ENCODE results near the gene TCF7L1.

Gene TCF7L1

DNA sequence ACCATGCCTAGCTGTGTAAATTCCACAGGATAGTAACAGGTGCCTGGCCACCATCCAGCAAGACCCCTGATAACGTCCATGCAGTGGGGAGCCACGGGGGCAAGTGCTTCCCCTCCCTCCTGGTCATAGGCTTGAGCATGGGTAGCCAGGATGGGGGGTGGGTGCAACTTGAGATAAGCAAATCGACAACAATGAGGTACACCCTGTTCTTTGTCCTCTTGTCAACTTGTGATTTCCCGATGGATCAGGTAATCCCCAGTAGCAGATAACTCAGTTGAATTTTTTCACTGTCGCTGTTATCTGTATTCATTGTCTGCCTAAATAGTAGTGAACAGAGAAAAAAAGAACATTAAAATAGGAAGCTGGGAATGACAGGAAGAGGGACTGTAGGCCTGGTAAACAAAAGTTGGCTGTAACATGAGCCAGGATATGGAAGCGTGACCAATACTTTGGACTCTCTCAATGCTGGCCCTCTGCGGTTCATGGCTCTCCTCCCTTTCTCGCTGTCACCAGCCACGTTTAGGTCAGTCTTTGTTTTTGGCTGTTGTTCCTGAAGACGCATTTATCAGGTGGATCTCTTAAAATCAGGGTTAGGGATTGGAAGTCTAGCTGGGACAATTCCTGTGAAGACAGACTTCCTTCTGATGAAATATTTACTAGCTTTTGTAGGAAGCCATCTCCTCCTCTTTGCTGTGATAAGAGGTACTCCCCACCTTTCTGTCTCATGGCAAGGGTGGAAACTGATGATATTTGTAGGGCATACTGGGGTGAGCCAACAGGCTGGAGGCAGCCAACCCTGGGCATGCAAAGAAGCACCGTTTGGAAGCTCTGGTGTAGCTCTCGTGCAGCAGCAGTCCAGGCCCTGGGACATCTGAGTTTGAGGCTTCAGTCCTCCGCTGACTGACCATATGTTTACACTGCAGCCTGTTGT, 42.4 kb downstream of the TCF7L1 start:
- DNase-seq (ENCODE audit: low read depth in 1 of 2, low spot score in 1 of 2) = no peak
- Histone ChIP-seq H3K27ac (replicated peaks) (no peak overlapping the region), H3K27me3 (ENCODE audit: insufficient read depth, poor library complexity, severe bottlenecking) (peaks cover 2% of the 10 kb centered on the region), H3K4me3 (replicated peaks; ENCODE audit: insufficient read depth, low read length) (no peak overlapping the region)
- TF ChIP-seq SPI1 (IDR thresholded peaks at IDR 0.05; ENCODE audit: borderline replicate concordance, low read depth) (no peak), POLR2AphosphoS5 (IDR thresholded peaks at IDR 0.05; ENCODE audit: low read depth) (no peak), GABPA (IDR thresholded peaks at IDR 0.05; ENCODE audit: low read depth) (no peak)
- TF ChIP-seq, protein P1, sequence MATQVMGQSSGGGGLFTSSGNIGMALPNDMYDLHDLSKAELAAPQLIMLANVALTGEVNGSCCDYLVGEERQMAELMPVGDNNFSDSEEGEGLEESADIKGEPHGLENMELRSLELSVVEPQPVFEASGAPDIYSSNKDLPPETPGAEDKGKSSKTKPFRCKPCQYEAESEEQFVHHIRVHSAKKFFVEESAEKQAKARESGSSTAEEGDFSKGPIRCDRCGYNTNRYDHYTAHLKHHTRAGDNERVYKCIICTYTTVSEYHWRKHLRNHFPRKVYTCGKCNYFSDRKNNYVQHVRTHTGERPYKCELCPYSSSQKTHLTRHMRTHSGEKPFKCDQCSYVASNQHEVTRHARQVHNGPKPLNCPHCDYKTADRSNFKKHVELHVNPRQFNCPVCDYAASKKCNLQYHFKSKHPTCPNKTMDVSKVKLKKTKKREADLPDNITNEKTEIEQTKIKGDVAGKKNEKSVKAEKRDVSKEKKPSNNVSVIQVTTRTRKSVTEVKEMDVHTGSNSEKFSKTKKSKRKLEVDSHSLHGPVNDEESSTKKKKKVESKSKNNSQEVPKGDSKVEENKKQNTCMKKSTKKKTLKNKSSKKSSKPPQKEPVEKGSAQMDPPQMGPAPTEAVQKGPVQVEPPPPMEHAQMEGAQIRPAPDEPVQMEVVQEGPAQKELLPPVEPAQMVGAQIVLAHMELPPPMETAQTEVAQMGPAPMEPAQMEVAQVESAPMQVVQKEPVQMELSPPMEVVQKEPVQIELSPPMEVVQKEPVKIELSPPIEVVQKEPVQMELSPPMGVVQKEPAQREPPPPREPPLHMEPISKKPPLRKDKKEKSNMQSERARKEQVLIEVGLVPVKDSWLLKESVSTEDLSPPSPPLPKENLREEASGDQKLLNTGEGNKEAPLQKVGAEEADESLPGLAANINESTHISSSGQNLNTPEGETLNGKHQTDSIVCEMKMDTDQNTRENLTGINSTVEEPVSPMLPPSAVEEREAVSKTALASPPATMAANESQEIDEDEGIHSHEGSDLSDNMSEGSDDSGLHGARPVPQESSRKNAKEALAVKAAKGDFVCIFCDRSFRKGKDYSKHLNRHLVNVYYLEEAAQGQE (IDR thresholded peaks at IDR 0.05; ENCODE audit: insufficient replicate concordance, low read depth) = no peak
- TF ChIP-seq, protein P2, sequence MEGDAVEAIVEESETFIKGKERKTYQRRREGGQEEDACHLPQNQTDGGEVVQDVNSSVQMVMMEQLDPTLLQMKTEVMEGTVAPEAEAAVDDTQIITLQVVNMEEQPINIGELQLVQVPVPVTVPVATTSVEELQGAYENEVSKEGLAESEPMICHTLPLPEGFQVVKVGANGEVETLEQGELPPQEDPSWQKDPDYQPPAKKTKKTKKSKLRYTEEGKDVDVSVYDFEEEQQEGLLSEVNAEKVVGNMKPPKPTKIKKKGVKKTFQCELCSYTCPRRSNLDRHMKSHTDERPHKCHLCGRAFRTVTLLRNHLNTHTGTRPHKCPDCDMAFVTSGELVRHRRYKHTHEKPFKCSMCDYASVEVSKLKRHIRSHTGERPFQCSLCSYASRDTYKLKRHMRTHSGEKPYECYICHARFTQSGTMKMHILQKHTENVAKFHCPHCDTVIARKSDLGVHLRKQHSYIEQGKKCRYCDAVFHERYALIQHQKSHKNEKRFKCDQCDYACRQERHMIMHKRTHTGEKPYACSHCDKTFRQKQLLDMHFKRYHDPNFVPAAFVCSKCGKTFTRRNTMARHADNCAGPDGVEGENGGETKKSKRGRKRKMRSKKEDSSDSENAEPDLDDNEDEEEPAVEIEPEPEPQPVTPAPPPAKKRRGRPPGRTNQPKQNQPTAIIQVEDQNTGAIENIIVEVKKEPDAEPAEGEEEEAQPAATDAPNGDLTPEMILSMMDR (IDR thresholded peaks at IDR 0.05; ENCODE audit: insufficient read depth, low read length) = no peak

DNA sequence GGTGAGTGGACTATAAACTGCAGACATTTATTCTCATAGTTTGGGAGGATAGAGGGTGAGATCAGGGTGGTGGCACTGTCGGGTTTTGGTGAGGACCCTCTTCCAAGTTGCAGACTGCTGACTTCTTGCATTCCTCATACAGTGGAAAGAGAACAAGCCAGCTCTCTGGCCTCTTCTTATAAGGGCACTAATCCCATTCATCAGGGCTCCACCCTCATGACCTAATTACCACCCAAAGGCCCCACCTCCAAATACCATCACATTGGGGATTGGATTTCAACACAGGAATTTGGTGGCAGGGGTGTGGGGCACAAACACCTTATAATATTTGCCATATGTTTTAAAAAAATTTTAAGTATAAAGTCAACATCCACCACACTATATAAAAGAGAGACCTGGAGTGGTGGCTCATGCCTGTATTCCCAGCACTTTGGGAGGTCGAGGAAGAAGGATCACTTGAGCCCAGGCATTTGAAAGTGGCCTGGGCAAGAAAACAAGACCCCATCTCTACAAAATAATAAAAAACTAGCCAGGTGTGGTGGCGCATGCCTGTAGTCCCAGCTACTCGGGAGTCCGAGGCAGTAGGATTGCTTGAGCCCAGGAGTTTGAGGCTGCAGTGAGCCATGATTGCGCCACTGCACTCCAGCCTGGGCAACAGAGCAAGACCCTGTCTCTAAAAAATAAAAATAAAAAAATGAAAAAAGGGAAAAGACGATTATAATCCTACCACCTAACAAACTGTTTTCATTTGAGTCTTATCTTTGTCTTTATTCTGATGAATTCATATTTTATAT, 44.0 kb downstream of the TCF7L1 start:
- Histone ChIP-seq H3K4me3 (replicated peaks; ENCODE audit: insufficient read depth, low read length) (no peak overlapping the region), H3K27ac (replicated peaks) (no peak overlapping the region), H3K27me3 (ENCODE audit: insufficient read depth, poor library complexity, severe bottlenecking) (peaks cover 2% of the 10 kb centered on the region)
- no peak for DNase-seq (ENCODE audit: low read depth in 1 of 2, low spot score in 1 of 2)
- TF ChIP-seq, protein P2 (IDR thresholded peaks at IDR 0.05; ENCODE audit: insufficient read depth, low read length) = no peak
- TF ChIP-seq, protein P1 (IDR thresholded peaks at IDR 0.05; ENCODE audit: insufficient replicate concordance, low read depth) = no peak
- TF ChIP-seq GABPA (IDR thresholded peaks at IDR 0.05; ENCODE audit: low read depth) (no peak), POLR2AphosphoS5 (IDR thresholded peaks at IDR 0.05; ENCODE audit: low read depth) (no peak), SPI1 (IDR thresholded peaks at IDR 0.05; ENCODE audit: borderline replicate concordance, low read depth) (no peak)

DNA sequence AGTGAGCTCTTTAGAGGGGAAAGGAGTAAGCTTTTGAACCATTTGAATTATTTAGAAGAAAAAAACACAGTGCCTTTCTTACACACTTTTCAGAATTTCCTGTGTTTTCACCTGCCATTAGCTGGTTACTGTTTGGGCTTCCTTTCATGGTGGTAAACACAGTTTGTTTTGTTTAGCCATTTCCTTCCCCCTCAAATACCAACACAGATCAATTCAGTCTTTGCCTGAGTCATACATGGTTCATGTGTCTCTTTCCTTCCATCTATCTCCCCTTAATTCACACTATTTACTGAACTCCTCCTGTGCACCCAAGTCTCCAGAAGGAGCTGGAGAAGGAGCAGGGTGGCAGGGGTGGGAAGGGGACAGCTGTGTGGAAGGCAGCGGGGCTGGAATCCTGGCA, 45.0 kb downstream of the TCF7L1 start:
- no peak for TF ChIP-seq GABPA (IDR thresholded peaks at IDR 0.05; ENCODE audit: low read depth)
- TF ChIP-seq SPI1 (IDR thresholded peaks at IDR 0.05; ENCODE audit: borderline replicate concordance, low read depth) = no peak
- TF ChIP-seq, protein P2 (IDR thresholded peaks at IDR 0.05; ENCODE audit: insufficient read depth, low read length) = no peak
- TF ChIP-seq, protein P1 (IDR thresholded peaks at IDR 0.05; ENCODE audit: insufficient replicate concordance, low read depth) = no peak
- TF ChIP-seq POLR2AphosphoS5 (IDR thresholded peaks at IDR 0.05; ENCODE audit: low read depth) = no peak
- Histone ChIP-seq H3K4me3 (replicated peaks; ENCODE audit: insufficient read depth, low read length) (no peak overlapping the region), H3K27me3 (ENCODE audit: insufficient read depth, poor library complexity, severe bottlenecking) (peaks cover 2% of the 10 kb centered on the region), H3K27ac (replicated peaks) (no peak overlapping the region)
- DNase-seq (ENCODE audit: low read depth in 1 of 2, low spot score in 1 of 2) = no peak

All from HL-60 (cell line).